ENCODE measurements around the gene C1QA. TPM values are rescaled to one million over a fixed set of nuclear protein-coding genes. Genes with fewer than 3 reads are reported as not detected.

Gene C1QA
- polyA plus RNA-seq, 1 of the 3 experiments (the other 2 are of a cell fraction): not detected

DNA sequence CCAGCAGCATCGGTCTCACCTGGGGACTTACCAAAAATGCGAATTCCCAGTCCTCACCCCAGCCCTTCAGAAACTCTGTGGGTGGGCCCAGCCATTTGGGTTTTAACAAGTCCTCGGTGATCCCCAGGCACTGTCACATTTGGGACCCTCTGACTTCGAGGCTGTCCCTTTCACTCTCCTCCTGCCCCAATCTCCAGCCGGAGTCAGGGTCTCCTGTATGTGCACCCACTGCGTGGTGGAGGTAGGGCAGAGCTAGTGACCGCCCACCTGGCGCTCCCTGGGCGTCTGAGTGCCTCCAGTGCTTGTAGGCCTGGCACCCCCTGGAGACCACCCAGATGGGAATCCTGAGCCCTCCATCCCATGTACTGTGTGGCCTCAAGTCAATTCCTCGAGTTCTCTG lies 42.0 kb upstream of the C1QA start:
- no peaks in the 10 kb centered on the region for H3F3A ChIP-seq (replicated peaks; ENCODE audit: insufficient read depth)
- ChIA-PET CTCF (interaction anchor here (1.0 kb wide), 1 partner anchor 10 kb away, joined by 3 read pairs; no protein-coding TSS in a partner anchor), POLR2A (no interaction called here)
- H3K9ac ChIP-seq: no peak overlapping the region
- no peak overlapping the region for H3K4me2 ChIP-seq
- TF ChIP-seq, protein P1, sequence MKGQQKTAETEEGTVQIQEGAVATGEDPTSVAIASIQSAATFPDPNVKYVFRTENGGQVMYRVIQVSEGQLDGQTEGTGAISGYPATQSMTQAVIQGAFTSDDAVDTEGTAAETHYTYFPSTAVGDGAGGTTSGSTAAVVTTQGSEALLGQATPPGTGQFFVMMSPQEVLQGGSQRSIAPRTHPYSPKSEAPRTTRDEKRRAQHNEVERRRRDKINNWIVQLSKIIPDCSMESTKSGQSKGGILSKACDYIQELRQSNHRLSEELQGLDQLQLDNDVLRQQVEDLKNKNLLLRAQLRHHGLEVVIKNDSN (IDR thresholded peaks at IDR 0.05; ENCODE audit: borderline replicate concordance, low read depth): no peak
- TF ChIP-seq EP300 (IDR thresholded peaks at IDR 0.05; ENCODE audit: borderline replicate concordance in 1 of 2, low read depth in 1 of 2, low read length in 1 of 2) (no peak), NFIC (IDR thresholded peaks at IDR 0.05; ENCODE audit: borderline replicate concordance) (no peak), YY1 (IDR thresholded peaks at IDR 0.05; ENCODE audit: low read depth) (no peak), RFX5 (IDR thresholded peaks at IDR 0.05; ENCODE audit: low read length) (no peak), JUND (IDR thresholded peaks at IDR 0.05) (no peak), TAF1 (IDR thresholded peaks at IDR 0.05; ENCODE audit: borderline replicate concordance, low read depth, low read length) (no peak), CHD2 (IDR thresholded peaks at IDR 0.05; ENCODE audit: low read length, partially characterized antibody) (no peak), FOXJ3 (CRISPR knock-in tag; IDR thresholded peaks at IDR 0.05) (no peak), MEF2A (IDR thresholded peaks at IDR 0.05; ENCODE audit: borderline replicate concordance, low read depth) (no peak), ELF1 (IDR thresholded peaks at IDR 0.05) (no peak), RAD21 (IDR thresholded peaks at IDR 0.05; ENCODE audit: low read length) (no peak), SMC3 (IDR thresholded peaks at IDR 0.05; ENCODE audit: low read depth, low read length) (no peak), FOSL2 (IDR thresholded peaks at IDR 0.05; ENCODE audit: borderline replicate concordance, low read depth) (no peak), FOXM1 (IDR thresholded peaks at IDR 0.05; ENCODE audit: low read depth) (no peak), POLR2AphosphoS5 (IDR thresholded peaks at IDR 0.05; ENCODE audit: low read depth, low read length) (no peak)
- no peak for DNase-seq
- no peaks in the 10 kb centered on the region for H3K9me2 ChIP-seq
- WGBS (ENCODE audit: low lambda C conversion rate): 68% methylated on average over 5 of the region's 10 CpGs
- H2AFZ ChIP-seq (ENCODE audit: low read depth): no peak overlapping the region
- H3K4me1 ChIP-seq (ENCODE audit: control insufficient read depth in 1 of 2, insufficient read depth in 2 of 2, low read depth in 1 of 2, low read length in 1 of 2): peaks cover 0 to 6% of the 10 kb centered on the region in 2 experiments; a peak in 1 of 4 replicates
- no peaks in the 10 kb centered on the region for H4K20me1 ChIP-seq (ENCODE audit: insufficient read depth)
- H3K27me3 ChIP-seq (ENCODE audit: insufficient read depth): peaks cover 3% of the 10 kb centered on the region; the same call in 1 of the 2 replicates
- H3K9me3 ChIP-seq: no peaks in the 10 kb centered on the region
- H3K27ac ChIP-seq (ENCODE audit: low read depth in 2 of 2, low read length in 1 of 2): no peak overlapping the region
- H3K4me3 ChIP-seq (ENCODE audit: low read depth in 2 of 2, low read length in 1 of 2): no peak overlapping the region
- no peaks in the 10 kb centered on the region for H3K79me2 ChIP-seq (ENCODE audit: insufficient read depth)
- H3K36me3 ChIP-seq (replicated peaks in 1 of 2; ENCODE audit: control insufficient read depth in 1 of 2, insufficient read depth in 2 of 2, low read length in 1 of 2): no peaks in the 10 kb centered on the region

DNA sequence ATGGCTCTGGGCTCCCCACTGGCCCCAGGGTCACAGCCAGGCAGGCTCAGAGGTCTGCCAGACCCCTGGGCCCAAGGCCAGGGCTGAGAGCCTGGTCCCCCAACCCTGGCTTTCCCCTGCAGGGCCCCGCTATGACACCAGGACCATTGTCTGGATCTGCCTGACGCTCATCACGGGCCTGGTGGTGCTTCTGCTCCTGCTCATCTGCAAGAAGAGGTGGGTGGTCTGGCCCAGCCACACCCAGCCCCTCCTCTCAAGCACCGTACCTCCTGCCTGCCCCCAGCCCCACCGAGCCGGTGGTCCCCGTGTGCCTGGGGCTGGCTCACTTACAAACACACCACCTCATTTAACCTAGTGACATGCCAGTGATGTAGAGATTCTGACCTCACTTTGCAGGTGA lies 41.3 kb upstream of the C1QA start:
- TF ChIP-seq, protein P2, sequence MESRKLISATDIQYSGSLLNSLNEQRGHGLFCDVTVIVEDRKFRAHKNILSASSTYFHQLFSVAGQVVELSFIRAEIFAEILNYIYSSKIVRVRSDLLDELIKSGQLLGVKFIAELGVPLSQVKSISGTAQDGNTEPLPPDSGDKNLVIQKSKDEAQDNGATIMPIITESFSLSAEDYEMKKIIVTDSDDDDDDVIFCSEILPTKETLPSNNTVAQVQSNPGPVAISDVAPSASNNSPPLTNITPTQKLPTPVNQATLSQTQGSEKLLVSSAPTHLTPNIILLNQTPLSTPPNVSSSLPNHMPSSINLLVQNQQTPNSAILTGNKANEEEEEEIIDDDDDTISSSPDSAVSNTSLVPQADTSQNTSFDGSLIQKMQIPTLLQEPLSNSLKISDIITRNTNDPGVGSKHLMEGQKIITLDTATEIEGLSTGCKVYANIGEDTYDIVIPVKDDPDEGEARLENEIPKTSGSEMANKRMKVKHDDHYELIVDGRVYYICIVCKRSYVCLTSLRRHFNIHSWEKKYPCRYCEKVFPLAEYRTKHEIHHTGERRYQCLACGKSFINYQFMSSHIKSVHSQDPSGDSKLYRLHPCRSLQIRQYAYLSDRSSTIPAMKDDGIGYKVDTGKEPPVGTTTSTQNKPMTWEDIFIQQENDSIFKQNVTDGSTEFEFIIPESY (IDR thresholded peaks at IDR 0.05; ENCODE audit: borderline replicate concordance, low read depth): no peak
- H3K9me3 ChIP-seq: no peaks in the 10 kb centered on the region
- H3K27me3 ChIP-seq (ENCODE audit: insufficient read depth): peaks cover 3% of the 10 kb centered on the region; the same call in 1 of the 2 replicates
- H3K4me3 ChIP-seq (ENCODE audit: low read depth in 2 of 2, low read length in 1 of 2): no peak overlapping the region
- no peak for DNase-seq
- H3K27ac ChIP-seq (ENCODE audit: low read depth in 2 of 2, low read length in 1 of 2): no peak overlapping the region
- H3K36me3 ChIP-seq (replicated peaks in 1 of 2; ENCODE audit: control insufficient read depth in 1 of 2, insufficient read depth in 2 of 2, low read length in 1 of 2): no peaks in the 10 kb centered on the region
- no peak overlapping the region for H2AFZ ChIP-seq (ENCODE audit: low read depth)
- ChIA-PET CTCF (no interaction called here), POLR2A (no interaction called here)
- no peaks in the 10 kb centered on the region for H4K20me1 ChIP-seq (ENCODE audit: insufficient read depth)
- no peaks in the 10 kb centered on the region for H3K9me2 ChIP-seq
- H3F3A ChIP-seq (replicated peaks; ENCODE audit: insufficient read depth): no peaks in the 10 kb centered on the region
- H3K79me2 ChIP-seq (ENCODE audit: insufficient read depth): no peaks in the 10 kb centered on the region
- H3K9ac ChIP-seq: no peak overlapping the region
- no peak overlapping the region for H3K4me2 ChIP-seq
- H3K4me1 ChIP-seq (ENCODE audit: control insufficient read depth in 1 of 2, insufficient read depth in 2 of 2, low read depth in 1 of 2, low read length in 1 of 2): peaks cover 0 to 6% of the 10 kb centered on the region in 2 experiments; a peak in 1 of 4 replicates
- 0% methylated on average over 1 of the region's 7 CpGs for WGBS (ENCODE audit: low lambda C conversion rate)
